ENCODE results near the gene CLEC3B.
"Not testable (repeated sequence)": the region's sequence is repeated elsewhere in the genome, so short reads cannot be mapped to it uniquely, and the experiment has no call there.

The CLEC3B gene

GRCh38 chr3:45062697-45063070 is 36.6 kb downstream of the CLEC3B start:
- in situ Hi-C loops (cut with MboI; ENCODE audit: low sequenced_read_pairs) = no loop called here

- in situ Hi-C loops (cut with MboI; ENCODE audit: low sequenced_read_pairs) = no loop called here
Observed at GRCh38 chr3:45064512-45065372, 38.6 kb downstream of the CLEC3B start.

- in situ Hi-C loops (cut with MboI; ENCODE audit: low sequenced_read_pairs) = no loop called here
Observed at GRCh38 chr3:45065373-45065720, 39.2 kb downstream of the CLEC3B start.

- in situ Hi-C loops (cut with MboI; ENCODE audit: low sequenced_read_pairs) = no loop called here
Observed at GRCh38 chr3:45066109-45066801, 40.2 kb downstream of the CLEC3B start.

- in situ Hi-C loops (cut with MboI; ENCODE audit: low sequenced_read_pairs) = no loop called here
Observed at GRCh38 chr3:45067486-45067885, 41.4 kb downstream of the CLEC3B start.

DNA sequence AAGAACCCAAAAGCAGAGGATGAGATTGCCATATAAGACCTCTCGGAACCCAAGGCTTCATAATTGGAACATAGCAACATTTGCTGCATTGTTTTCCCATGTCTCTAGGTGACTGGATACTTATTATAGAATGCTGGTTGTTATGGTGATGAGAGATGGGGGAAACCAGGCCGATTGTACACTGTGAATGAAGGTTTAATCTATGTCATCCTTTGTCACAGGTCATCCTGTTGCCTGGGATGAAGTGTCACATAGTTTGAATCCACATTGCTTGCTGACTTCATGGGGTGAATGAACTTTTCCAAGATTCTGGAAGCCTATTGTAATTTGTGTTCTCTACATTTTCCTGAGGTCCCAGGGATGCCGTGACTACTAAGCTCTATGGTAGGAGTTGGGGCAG is 41.8 kb downstream of the CLEC3B start:
- in situ Hi-C loops (cut with MboI; ENCODE audit: low sequenced_read_pairs) = no loop called here

- in situ Hi-C loops (cut with MboI; ENCODE audit: low sequenced_read_pairs) = no loop called here
Observed at GRCh38 chr3:45071075-45071474, 45.0 kb downstream of the CLEC3B start.

DNA sequence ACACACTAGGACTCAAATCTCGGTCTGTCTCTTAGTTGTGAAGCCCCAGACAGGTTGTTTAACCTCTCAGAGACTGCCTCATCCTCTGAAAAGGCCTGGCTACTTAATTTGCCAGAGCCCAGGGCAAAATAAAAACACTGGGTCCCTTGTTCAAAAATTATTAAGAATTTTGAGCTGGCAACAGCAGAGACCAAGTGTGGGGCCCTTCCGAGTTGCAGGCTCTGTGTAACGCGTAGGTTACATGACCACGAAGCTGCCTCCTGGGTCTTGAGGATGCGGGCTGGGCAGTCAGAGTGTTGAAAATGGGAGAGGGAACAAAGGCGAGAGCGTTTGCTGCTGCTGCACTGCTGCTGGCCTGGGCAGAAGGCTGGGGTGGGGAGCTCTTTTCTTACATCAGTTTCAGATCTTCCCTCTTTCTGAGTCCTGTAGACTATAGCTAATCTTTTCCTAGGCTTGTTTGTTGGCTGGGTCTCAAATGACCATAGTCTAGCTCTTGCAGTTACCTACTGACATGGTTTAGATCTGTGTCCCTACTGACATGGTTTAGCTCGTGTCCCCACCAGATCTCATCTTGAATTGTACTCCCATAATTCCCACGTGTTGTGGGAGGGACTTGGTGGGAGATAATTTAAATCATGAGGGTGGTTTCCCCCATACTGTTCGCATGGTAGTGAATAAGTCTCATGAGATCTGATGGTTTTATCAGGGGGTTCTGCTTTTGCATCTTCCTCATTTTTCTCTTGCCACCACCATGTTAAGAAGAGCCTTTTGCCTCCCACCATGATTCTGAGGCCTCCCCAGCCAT is 49.9 kb downstream of the CLEC3B start:
- in situ Hi-C loops (cut with MboI; ENCODE audit: low sequenced_read_pairs) = no loop called here

GRCh38 chr3:45078256-45078655 is 52.2 kb downstream of the CLEC3B start:
- in situ Hi-C loops (cut with MboI; ENCODE audit: low sequenced_read_pairs) = not testable (repeated sequence)

GRCh38 chr3:45078910-45079522 is 52.9 kb downstream of the CLEC3B start:
- in situ Hi-C loops (cut with MboI; ENCODE audit: low sequenced_read_pairs) = no loop called here

- in situ Hi-C loops (cut with MboI; ENCODE audit: low sequenced_read_pairs) = no loop called here
Observed at GRCh38 chr3:45079715-45080114, 53.6 kb downstream of the CLEC3B start.

GRCh38 chr3:45080824-45081223 is 54.7 kb downstream of the CLEC3B start:
- in situ Hi-C loops (cut with MboI; ENCODE audit: low sequenced_read_pairs) = no loop called here

- in situ Hi-C loops (cut with MboI; ENCODE audit: low sequenced_read_pairs) = no loop called here
Observed at GRCh38 chr3:45081506-45082141, 55.5 kb downstream of the CLEC3B start.

DNA sequence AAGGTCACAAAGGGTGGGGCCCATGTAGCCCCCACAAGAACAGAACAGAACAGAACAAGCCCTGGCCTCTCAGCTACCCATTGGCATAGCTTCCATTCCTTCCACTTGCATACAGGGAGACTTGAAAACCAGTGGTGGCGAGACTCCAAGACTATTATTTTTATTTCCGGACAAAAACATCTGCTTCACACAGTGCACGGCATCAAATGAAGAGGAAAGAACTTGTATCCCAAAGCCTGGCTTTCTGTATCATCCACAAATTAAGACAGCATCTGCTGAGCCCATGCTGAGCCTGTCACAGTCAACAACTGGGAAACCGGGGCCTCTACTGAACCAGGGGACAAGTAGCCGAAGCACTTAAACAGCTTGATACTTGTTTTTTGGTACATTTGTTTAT is 56.0 kb downstream of the CLEC3B start:
- in situ Hi-C loops (cut with MboI; ENCODE audit: low sequenced_read_pairs) = no loop called here

DNA sequence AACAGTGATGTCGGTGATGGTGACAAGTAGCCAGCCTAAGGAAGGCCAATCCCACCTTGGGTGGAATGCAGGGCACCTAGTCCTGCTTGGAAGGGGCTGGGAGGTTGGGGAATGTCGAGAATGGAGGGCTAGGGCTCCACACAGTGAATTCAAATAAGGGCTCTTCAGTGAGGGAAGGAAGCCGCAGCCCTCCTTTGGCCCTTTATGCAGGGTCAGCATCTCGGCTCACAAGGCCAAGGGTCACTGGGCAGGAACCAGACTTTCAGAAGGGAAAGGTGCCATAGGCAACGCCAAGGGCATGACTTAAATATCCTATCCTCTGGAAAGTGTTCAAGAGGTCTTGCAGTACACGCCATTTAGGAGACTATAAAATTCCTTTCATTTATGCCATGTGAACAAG is 56.9 kb downstream of the CLEC3B start:
- in situ Hi-C loops (cut with MboI; ENCODE audit: low sequenced_read_pairs) = no loop called here

DNA sequence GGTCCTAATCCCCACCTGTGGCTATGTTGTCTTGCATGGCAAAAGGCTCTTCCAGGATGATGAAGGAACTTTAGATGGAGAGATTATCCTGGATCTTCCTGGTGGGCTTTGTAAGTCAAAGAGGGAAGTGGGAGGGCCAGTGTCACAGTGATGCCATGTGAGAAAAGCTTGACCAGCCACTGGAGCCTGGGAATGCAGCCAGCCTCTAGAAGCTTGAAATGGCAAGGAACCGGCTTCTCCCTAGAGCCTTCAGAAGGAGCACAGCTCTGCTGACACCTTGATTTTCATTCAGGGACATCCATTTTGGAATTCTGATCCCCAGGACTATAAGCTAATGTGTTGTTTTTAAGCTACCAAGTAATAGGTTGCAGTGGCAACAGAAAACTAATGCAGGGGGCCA is 58.3 kb downstream of the CLEC3B start:
- in situ Hi-C loops (cut with MboI; ENCODE audit: low sequenced_read_pairs) = no loop called here

DNA sequence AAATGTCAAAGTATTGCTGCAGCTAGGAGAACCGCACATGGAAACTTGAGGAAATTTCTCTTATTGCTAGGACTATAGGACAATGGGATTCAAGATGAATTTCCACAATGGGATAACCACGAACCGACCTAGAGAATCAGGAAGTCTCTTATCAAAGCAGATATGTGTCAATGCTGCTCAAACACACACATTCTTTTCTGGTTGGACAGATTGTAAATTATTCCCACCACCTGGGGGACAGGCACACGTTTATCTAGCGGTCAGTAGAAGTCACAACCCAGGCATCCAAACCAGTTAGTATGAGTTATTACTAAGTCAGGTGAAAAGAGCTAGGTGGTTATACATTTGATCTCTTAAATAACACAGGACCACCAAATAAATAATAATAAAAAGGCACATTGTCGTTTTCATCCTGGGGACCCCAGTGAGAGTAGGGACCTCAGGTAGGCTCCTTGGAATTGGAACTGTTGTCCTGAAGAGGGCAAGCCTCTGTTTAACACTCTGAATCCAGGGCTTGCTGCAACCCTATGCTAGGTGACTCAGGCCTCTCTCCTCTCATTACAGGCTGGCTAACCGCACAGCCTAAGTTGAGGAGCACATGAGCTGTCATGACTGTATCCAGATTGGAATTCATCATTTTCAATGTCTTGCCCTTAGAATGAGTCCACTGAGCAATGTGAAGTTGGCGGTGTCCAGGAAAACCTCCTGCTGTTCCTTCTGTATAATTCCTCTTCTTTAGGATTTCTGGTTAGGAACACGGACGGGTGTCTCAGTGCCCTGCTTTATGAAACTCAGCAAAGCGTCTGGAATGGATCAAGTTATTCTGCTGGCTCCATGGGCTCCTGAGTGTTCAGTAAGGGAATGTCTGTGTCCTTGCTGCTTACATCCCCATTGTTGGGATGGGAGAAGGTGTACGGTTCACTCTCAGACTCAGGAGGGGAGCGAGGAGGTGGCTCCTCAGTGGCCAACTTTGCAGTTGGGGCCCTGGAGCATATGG is 59.0 kb downstream of the CLEC3B start:
- in situ Hi-C loops (cut with MboI; ENCODE audit: low sequenced_read_pairs) = no loop called here
